HUES64 (cell line): Measurements from ENCODE around the gene ZNF14.

Experiments
- H3K27ac ChIP-seq: 2 replicates; pipeline ENCODE4 v1.7.0; 2013; ENCODE audit warnings: low read depth, low read length, inconsistent platforms
- H3K27me3 ChIP-seq: 2 replicates; pipeline ENCODE4 v1.6.1; 2013; ENCODE audit warnings: mild to moderate bottlenecking, low read length; ENCODE audit not compliant: insufficient read depth
- H3K36me3 ChIP-seq: 2 replicates; pipeline ENCODE4 v1.6.1; 2013; ENCODE audit warnings: mild to moderate bottlenecking, low read length; ENCODE audit not compliant: insufficient read depth
- H3K4me1 ChIP-seq: 2 replicates; pipeline ENCODE4 v1.6.1; 2013; ENCODE audit warnings: mild to moderate bottlenecking, low read length, moderate library complexity; ENCODE audit not compliant: insufficient read depth
- H3K4me3 ChIP-seq: 2 replicates; pipeline ENCODE4 v1.5.1; 2013; ENCODE audit warnings: mild to moderate bottlenecking, low read length, moderate library complexity
- H3K9ac ChIP-seq: 2 replicates; pipeline ENCODE4 v1.6.1; 2013; ENCODE audit warnings: mild to moderate bottlenecking, low read depth, low read length
- H3K9me3 ChIP-seq: 2 replicates; pipeline ENCODE4 v1.6.1; 2013; ENCODE audit warnings: low read depth, low read length; ENCODE audit not compliant: insufficient read depth
- WGBS: fragments of 150-250, 120-280 bp; methylation state at CpG from one replicate; pipeline ENCODE4 v1.1.7; 2013; ENCODE audit warnings: missing lambda C conversion rate; 5-methylcytosine and 5-hydroxymethylcytosine counted together

Gene ZNF14

GRCh38 chr19:19752760-19753403, 20.0 kb upstream of the ZNF14 start:
- Histone ChIP-seq H3K27me3 (no peaks in the 10 kb centered on the region), H3K4me1 (no peaks in the 10 kb centered on the region), H3K9me3 (no peaks in the 10 kb centered on the region), H3K27ac (no peak overlapping the region), H3K36me3 (no peaks in the 10 kb centered on the region), H3K9ac (no peak overlapping the region), H3K4me3 (no peak overlapping the region)
- 91% methylated on average over 11 of the region's 11 CpGs for WGBS

- WGBS: 92% methylated on average over 12 of the region's 12 CpGs
- H3K9me3 ChIP-seq: no peaks in the 10 kb centered on the region
- H3K4me1 ChIP-seq: no peaks in the 10 kb centered on the region
- H3K4me3 ChIP-seq: no peak overlapping the region
- no peak overlapping the region for H3K27ac ChIP-seq
- H3K27me3 ChIP-seq: no peaks in the 10 kb centered on the region
- no peaks in the 10 kb centered on the region for H3K36me3 ChIP-seq
- no peak overlapping the region for H3K9ac ChIP-seq
Observed at GRCh38 chr19:19751846-19752245, 18.9 kb upstream of the ZNF14 start.

GRCh38 chr19:19750842-19751790, 18.2 kb upstream of the ZNF14 start:
- H3K9ac ChIP-seq: no peak overlapping the region
- H3K27me3 ChIP-seq: no peaks in the 10 kb centered on the region
- H3K36me3 ChIP-seq: no peaks in the 10 kb centered on the region
- H3K4me3 ChIP-seq: no peak overlapping the region
- no peaks in the 10 kb centered on the region for H3K9me3 ChIP-seq
- H3K27ac ChIP-seq: no peak overlapping the region
- H3K4me1 ChIP-seq: no peaks in the 10 kb centered on the region
- 93% methylated on average over 40 of the region's 40 CpGs for WGBS

GRCh38 chr19:19749908-19750841, 17.3 kb upstream of the ZNF14 start:
- H3K9me3 ChIP-seq: no peaks in the 10 kb centered on the region
- 89% methylated on average over 17 of the region's 17 CpGs for WGBS

GRCh38 chr19:19749117-19749907, 16.4 kb upstream of the ZNF14 start:
- Histone ChIP-seq H3K4me1 (no peaks in the 10 kb centered on the region), H3K4me3 (no peak overlapping the region), H3K36me3 (no peaks in the 10 kb centered on the region), H3K9ac (no peak overlapping the region), H3K9me3 (no peaks in the 10 kb centered on the region), H3K27me3 (0 out of 2 replicates have a peak, but pooled peaks cover 4% of the 10 kb centered on the region), H3K27ac (no peak overlapping the region)
- 87% methylated on average over 13 of the region's 13 CpGs for WGBS

More at GRCh38 chr19:19749908-19750841, 17.3 kb upstream of the ZNF14 start:
- Histone ChIP-seq H3K36me3 (no peaks in the 10 kb centered on the region), H3K27ac (no peak overlapping the region), H3K27me3 (no peaks in the 10 kb centered on the region), H3K4me3 (no peak overlapping the region), H3K4me1 (no peaks in the 10 kb centered on the region), H3K9ac (no peak overlapping the region)

- WGBS: 91% methylated on average over 9 of the region's 9 CpGs
- Histone ChIP-seq H3K4me3 (no peak overlapping the region), H3K9ac (no peak overlapping the region), H3K4me1 (no peaks in the 10 kb centered on the region), H3K9me3 (no peaks in the 10 kb centered on the region), H3K36me3 (no peaks in the 10 kb centered on the region), H3K27me3 (0 out of 2 replicates have a peak, but pooled peaks cover 4% of the 10 kb centered on the region), H3K27ac (no peak overlapping the region)
Observed at GRCh38 chr19:19748249-19748938, 15.5 kb upstream of the ZNF14 start.

GRCh38 chr19:19747357-19748220, 14.7 kb upstream of the ZNF14 start:
- Histone ChIP-seq H3K9me3 (no peaks in the 10 kb centered on the region), H3K4me3 (no peak overlapping the region), H3K27me3 (0 out of 2 replicates have a peak, but pooled peaks cover 4% of the 10 kb centered on the region), H3K4me1 (no peaks in the 10 kb centered on the region), H3K36me3 (no peaks in the 10 kb centered on the region), H3K27ac (no peak overlapping the region), H3K9ac (no peak overlapping the region)
- WGBS: 92% methylated on average over 13 of the region's 13 CpGs

- Histone ChIP-seq H3K4me3 (no peak overlapping the region), H3K36me3 (no peaks in the 10 kb centered on the region), H3K9ac (no peak overlapping the region), H3K27ac (no peak overlapping the region), H3K4me1 (no peaks in the 10 kb centered on the region), H3K9me3 (no peaks in the 10 kb centered on the region), H3K27me3 (0 out of 2 replicates have a peak, but pooled peaks cover 4% of the 10 kb centered on the region)
- WGBS: 75% methylated on average over 15 of the region's 15 CpGs
Observed at GRCh38 chr19:19746286-19747213, 13.6 kb upstream of the ZNF14 start.
